Uterus (tissue), 2 donors: ENCODE measurements around the gene STXBP1.

Source experiments
- CTCF ChIP-seq, 4 experiments: fragments of 200-600 bp in 2 of 4; fragments of 450-650 bp in 2 of 4; sonication (generic) in 2 of 4; IDR thresholded peaks; one replicate each; pipeline ENCODE4 v1.5.1; 2016 to 2019; ENCODE audit warnings: antibody characterized with exemption in 4 of 4, mild to moderate bottlenecking in 2 of 4, moderate library complexity in 1 of 4
- POLR2A ChIP-seq, 2 donors: fragments of 450-650 bp; IDR thresholded peaks; one replicate each; pipeline ENCODE4 v1.6.1; 2016; ENCODE audit warnings: antibody characterized with exemption in 2 of 2, mild to moderate bottlenecking in 1 of 2, moderate library complexity in 1 of 2

- TF ChIP-seq CTCF (IDR thresholded peaks at IDR 0.05) (no peak), POLR2A (IDR thresholded peaks at IDR 0.05) (no peak)
Measured at GRCh38 chr9:127726871-127727270, 114.8 kb downstream of the STXBP1 start.
